Fibroblast of pulmonary artery (primary cell): ENCODE results near the gene RAMP3.

Experiments
- DNase-seq: peaks from one replicate; pipeline ENCODE4 v3.0.0-alpha.2; 2010; ENCODE audit warnings: low read depth
- H3K4me3 ChIP-seq: replicated peaks from 2 replicates; pipeline ENCODE4 v1.5.1; 2011; ENCODE audit warnings: low read depth, mild to moderate bottlenecking, control low read depth, low read length, moderate library complexity
- TF ChIP-seq, protein P1 (sequence below): IDR thresholded peaks from 2 replicates; pipeline ENCODE4 v1.5.1; 2011; ENCODE audit warnings: mild to moderate bottlenecking, control low read depth, low read length, inconsistent platforms; ENCODE audit errors: missing control alignments

Gene RAMP3

DNA sequence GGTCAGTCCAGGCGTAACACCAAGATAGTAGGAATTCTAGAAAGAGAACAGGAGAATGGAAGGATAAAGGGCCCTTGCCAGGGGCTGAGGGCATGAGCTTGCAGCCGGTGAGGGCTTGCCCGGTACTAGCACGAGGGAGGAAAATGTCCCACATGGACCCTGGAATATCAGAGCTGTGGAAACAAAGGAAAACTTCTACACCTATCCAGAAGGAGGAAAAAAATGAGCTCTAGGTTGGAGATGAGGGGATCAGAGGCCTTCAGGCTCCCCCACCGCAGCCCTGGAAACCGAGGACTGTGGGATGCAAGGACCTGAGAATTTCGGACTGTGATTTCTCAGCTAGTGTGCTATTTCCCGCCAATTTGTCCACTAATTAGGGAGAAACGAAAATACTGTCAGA lies 22.1 kb downstream of the RAMP3 start:
- TF ChIP-seq, protein P1, sequence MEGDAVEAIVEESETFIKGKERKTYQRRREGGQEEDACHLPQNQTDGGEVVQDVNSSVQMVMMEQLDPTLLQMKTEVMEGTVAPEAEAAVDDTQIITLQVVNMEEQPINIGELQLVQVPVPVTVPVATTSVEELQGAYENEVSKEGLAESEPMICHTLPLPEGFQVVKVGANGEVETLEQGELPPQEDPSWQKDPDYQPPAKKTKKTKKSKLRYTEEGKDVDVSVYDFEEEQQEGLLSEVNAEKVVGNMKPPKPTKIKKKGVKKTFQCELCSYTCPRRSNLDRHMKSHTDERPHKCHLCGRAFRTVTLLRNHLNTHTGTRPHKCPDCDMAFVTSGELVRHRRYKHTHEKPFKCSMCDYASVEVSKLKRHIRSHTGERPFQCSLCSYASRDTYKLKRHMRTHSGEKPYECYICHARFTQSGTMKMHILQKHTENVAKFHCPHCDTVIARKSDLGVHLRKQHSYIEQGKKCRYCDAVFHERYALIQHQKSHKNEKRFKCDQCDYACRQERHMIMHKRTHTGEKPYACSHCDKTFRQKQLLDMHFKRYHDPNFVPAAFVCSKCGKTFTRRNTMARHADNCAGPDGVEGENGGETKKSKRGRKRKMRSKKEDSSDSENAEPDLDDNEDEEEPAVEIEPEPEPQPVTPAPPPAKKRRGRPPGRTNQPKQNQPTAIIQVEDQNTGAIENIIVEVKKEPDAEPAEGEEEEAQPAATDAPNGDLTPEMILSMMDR = no peak
- H3K4me3 ChIP-seq = no peak overlapping the region
- DNase-seq = no peak

DNA sequence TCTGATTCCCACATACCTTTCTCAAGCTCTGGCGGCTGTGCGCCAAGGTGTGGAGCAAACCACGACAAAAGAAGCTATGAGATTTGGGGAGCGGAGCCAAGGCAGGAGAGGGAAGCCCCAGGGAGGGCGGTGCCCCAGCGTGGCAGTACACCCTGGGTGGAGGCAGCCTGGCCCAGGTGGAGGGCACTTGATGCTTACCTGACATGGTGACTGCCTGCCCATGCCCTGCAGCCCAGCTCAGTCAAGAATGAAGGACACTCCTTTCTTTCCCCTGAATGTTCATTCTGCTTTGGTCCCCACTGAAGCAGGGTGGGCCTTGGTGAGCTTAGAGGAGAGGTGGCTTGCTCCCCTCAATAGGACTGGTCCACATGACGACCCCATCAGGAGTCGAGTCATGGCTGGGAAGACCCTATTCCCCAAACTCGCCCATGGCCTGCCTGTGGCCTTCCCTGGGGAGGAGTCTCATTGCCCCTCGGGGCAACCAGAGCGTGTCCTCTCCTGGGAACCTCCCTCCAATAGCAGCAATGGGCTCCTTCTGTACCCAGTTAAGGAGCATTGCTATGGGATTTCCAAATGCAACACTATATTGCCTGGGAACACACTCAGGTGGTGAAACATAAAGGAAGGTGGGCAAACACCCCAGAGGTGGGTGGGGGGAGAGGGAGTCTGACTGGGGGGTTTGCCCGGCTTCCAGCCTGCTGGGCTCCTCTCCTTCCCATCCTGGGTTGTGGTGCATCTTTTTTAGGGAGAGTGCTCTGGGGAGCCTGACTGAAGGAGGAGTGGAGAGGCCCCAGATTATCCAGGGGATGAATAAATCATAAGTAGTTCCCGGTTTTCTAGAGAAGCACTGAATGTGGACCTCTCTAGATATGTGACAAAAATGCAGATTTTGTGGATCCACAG lies 22.7 kb downstream of the RAMP3 start:
- TF ChIP-seq, protein P1 = no peak
- no peak for DNase-seq
- H3K4me3 ChIP-seq = no peak overlapping the region

- DNase-seq = no peak
- no peak overlapping the region for H3K4me3 ChIP-seq
- TF ChIP-seq, protein P1 = no peak
Measured at GRCh38 chr7:45181286-45181960, 23.8 kb downstream of the RAMP3 start.

GRCh38 chr7:45181991-45182855 lies 24.6 kb downstream of the RAMP3 start:
- no peak overlapping the region for H3K4me3 ChIP-seq
- TF ChIP-seq, protein P1 = no peak
- no peak for DNase-seq

DNA sequence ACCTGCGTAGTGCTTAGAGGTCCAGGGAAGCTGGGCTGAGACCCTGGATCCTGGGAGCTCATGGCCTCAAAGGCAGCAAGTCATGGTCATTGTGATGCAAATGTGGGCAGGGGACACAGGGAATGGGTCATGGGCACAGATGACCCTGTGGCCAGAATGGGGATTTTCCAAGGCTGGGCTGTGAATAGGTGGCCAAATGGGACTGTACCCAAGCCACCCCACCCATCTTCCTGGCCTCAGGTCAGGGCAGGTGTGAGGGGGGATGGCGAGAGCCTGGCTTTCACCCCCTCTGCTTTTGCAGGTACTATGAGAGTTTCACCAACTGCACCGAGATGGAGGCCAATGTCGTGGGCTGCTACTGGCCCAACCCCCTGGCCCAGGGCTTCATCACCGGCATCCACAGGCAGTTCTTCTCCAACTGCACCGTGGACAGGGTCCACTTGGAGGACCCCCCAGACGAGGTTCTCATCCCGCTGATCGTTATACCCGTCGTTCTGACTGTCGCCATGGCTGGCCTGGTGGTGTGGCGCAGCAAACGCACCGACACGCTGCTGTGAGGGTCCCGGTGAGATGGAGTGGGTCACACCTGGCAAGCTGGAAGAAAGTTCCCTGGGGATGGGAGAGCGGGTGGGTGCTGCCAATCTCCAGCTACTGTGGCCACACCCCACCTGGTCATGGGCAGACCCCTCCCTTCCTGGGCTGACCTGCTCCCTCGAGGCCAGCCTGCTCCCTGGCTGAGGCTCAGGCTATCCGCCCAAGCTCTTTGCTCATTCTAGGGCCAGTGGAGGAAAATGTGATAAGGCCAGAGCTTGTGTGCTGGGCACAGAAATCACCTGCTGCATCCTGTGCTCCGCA lies 25.5 kb downstream of the RAMP3 start:
- TF ChIP-seq, protein P1 = no peak
- H3K4me3 ChIP-seq = no peak overlapping the region
- DNase-seq = no peak

DNA sequence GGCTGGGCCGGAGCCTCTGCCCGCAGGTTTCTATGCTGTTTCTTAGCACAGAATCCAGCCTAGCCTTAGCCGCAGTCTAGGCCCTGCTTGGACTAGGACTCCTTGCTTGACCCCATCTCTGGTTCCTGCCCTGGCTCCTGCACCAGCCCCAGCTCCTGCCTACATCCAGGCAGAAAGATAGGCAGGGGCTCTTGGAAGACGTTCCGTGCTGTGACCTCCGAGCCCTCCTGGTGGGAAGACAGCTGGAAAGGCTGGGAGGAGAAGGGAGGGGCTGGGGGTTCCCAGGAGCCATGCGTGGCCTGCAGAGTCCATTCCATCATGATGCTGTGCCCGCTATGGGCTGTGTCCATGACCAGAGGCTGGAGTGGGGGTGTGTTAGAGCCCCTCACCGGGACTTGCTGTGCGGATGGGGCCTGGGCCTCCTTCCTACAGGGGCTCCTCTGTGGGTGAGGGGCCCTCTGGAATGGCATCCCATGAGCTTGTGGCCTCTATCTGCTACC lies 26.2 kb downstream of the RAMP3 start:
- no peak for DNase-seq
- TF ChIP-seq, protein P1 = no peak
- no peak overlapping the region for H3K4me3 ChIP-seq
